ENCODE measurements around the gene HARBI1.

DNA sequence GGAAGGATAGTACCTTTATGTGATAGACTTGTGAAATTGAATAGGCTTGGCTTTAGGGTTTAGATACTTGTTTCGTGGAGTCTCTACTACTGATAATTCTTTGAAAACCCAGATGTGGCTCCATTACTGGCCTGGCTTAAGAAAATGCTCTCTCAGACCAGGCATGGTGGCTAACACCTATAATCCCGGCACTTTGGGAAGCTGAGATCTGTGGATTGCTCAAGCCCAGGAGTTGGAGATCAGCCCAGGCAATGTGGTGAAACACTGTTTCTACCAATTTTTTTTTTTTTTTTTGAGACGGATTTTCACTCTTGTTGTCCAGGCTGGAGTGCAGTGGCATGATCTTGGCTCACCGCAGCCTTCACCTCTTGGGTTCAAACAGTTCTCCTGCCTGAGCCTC lies 41.2 kb upstream of the HARBI1 start:
- TF ChIP-seq POLR2AphosphoS5 (IDR thresholded peaks at IDR 0.05; ENCODE audit: low read depth, low read length) (no peak), RAD21 (IDR thresholded peaks at IDR 0.05; ENCODE audit: low read length) (no peak)
- TF ChIP-seq, protein P1, sequence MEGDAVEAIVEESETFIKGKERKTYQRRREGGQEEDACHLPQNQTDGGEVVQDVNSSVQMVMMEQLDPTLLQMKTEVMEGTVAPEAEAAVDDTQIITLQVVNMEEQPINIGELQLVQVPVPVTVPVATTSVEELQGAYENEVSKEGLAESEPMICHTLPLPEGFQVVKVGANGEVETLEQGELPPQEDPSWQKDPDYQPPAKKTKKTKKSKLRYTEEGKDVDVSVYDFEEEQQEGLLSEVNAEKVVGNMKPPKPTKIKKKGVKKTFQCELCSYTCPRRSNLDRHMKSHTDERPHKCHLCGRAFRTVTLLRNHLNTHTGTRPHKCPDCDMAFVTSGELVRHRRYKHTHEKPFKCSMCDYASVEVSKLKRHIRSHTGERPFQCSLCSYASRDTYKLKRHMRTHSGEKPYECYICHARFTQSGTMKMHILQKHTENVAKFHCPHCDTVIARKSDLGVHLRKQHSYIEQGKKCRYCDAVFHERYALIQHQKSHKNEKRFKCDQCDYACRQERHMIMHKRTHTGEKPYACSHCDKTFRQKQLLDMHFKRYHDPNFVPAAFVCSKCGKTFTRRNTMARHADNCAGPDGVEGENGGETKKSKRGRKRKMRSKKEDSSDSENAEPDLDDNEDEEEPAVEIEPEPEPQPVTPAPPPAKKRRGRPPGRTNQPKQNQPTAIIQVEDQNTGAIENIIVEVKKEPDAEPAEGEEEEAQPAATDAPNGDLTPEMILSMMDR (IDR thresholded peaks at IDR 0.05), result no peak

Data from SK-N-SH (cell line).